Skin of body (tissue), 2 donors: Measurements from ENCODE around the gene DPP6. TPM values are rescaled to one million over a fixed set of nuclear protein-coding genes. Genes with fewer than 3 reads are reported as not detected.

Experiments
- DNase-seq: peaks from one replicate; lab custom pipeline; 2025; lab: John Stamatoyannopoulos, UW
- total RNA-seq: library from RNA; depleted of rRNA; stranded (reverse); fragments of >200 nt; gene quantifications from one replicate; pipeline ENCODE4 v1.2.3, GENCODE V29; 2014

DPP6 gene
- total RNA-seq, 1 donor from 2014 or later: 2.0 TPM

DNA sequence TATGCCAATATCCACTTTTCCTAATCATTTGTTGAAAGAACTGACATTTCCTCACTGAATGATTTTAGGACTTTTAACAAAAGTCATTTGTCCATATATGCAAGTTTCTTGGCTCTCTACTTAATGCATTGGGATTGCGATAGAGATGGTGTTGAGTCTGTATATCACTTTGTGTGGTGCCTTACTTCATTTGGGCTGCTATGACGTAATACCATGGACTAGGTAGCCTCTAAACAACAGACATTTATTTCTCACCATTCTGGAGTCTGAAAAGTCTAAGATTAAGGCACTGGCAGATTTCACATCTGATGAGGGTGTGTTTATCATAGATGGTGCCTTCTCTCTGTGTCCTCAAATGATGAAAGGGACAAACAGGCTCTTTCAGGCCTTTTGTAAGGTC lies 342.6 kb downstream of the DPP6 start:
- no peak for DNase-seq

DNA sequence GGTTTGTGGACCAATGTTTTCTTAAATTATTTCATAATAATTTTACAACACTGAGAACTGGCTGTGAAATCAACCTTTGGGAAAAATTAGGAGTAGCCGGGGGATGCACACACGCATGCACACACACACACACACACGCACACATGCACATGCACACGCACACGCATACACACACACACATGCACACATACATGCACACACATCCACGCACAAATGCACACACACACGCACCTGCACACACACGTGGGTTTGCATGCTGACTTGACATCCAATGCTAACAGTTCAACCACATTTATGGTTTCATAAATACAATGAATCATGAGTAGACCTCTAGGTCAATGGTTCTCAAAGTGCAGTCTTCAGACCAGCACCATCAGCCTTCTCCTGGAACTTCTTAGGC lies 354.1 kb downstream of the DPP6 start:
- DNase-seq: no peak

DNA sequence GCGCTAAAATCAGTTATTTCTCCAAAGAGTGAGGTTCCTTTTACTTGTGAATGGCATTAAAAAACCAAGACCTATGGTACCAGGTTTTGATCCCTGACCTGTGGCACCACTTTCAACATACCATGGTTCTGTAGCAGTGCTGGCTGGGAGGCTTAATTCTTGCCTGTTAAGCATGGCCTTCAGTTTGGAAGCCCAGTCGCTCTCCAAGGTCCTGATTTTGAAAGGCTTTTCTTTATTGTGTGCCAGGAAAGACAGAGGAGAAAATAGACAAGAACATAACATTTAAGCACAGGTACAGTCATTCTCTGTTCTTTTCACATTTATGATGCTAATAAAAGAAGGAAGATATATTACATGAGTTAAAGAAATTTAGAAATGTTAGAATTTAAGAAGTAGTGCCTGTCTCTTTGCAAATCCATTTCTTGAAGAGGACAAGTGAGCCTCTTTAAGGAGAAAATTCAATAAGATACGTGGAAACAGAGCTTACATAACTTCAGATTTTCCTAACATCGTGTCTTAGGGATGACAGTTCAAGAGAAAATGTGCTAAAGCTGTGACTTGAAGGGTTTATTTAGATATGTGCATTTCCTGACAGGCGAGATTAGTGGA lies 357.6 kb downstream of the DPP6 start:
- peak; percentile 6 for DNase-seq

DNA sequence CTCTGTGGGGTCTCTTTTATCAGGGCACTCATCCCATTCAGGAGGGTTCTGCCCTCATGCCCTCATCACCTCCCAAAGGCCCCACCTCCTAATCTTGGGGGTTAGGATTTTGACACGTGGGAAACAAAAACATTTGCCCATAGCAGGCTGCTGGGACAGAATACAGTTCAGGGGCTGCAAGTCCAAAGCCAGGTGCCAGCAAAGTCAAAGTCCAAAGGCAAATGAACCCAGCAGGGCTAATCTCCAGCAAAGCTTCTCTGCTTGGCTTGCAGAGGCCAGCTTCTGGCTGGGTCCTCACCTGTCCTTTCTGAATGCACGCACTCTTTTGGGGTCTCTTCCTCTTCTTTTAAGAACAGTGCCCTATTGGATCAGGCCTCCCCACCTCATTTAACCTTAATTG lies 359.9 kb downstream of the DPP6 start:
- no peak for DNase-seq

- no peak for DNase-seq
Observed at GRCh38 chr7:154415709-154416399, 363.7 kb downstream of the DPP6 start.

DNA sequence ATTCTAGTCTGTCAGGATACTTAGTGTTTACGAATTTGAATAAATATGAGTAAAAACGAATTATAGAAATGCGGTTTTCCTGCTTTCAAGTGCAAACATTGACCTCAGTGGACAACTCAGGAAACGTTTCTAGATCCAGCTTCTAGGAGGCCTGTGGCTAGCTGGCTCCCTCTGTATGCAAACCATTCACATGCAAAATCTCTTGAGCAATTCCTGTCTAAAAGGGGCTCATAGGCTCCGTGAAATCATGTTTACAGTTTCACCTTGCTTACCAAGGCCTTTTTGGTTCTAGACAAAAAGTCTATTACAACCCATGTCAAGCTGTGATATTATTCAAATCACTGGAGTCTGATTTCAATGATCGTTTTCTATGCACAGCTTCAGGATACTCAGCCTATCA lies 364.5 kb downstream of the DPP6 start:
- DNase-seq: no peak

DNA sequence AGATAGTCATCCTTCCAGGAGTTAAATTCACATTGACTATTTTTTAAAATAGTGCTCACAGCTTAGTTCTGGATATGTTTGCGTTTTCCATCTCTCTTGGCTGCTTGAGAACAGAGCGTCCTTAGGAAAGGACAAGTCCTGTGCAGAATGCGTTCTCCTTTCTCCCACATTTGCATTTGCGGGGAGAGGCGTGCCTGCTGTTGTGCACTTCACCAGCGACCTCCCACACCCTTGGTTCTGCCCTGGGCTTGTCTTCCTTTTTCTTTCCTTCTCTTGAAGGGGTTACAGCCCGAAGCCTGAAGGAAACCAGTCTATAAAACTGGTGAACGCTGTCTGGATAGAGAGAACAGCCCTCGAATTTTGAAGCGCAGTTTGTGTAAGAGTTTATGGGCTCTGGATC lies 367.1 kb downstream of the DPP6 start:
- no peak for DNase-seq

DNA sequence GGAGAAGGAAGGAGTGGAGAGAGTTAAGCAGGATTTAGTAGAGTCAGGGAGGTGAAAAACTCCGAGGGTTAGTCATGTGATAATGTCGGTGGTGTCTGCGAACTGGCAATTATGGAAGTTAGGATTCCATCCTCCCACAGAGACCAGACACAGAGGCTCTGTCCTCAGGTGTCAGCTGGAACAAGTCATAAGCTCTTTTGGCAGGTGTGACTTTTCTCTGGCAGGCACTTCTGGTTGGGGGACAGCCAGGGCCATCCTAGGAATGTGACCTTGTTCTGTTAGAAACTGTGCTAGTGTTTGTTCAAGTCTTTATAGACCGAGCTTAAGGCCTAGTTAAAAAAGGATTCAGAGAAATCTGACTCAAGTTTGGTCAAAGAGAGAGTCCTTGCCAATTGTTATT lies 371.0 kb downstream of the DPP6 start:
- DNase-seq: no peak

- no peak for DNase-seq
Observed at GRCh38 chr7:154424350-154424749, 372.2 kb downstream of the DPP6 start.

DNA sequence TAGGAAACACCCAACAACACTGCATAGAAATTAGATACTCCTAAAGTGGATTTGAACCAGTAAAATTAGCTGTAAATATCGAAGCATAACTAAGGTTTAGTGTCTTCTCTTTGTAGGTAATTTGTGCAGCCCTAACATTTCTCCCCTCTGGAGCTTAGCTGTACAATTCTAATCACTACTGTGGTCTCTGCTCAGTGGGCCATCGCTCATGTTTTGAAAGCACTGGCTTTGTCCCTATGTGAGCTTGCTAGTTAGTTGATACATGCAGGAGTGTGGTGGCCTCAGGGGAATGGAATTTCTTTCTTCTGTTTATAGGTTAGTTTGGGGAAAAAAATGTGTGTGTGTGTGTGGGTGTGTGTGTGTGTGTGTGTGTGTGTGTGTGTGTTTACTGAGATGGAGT lies 373.1 kb downstream of the DPP6 start:
- no peak for DNase-seq

DNA sequence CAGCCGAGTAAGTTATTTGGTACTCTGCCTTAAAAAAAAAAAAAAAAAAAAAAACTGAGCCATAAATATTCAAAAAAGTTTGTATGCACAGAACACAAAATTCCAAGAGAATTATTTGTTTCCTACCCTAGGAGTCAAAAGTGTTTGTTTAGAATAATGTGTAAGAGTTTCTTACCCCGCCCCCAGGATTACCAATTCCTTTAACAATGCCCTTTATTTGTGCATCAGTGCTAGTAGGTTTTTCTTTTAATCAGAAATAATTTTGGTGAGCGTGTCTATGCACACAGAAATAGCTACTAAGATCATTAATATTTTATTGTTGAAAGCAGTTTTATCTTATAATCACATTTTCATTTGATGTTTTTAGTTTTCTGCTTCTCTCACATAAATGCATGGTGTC lies 374.6 kb downstream of the DPP6 start:
- DNase-seq: no peak

GRCh38 chr7:154427533-154427932 lies 375.3 kb downstream of the DPP6 start:
- no peak for DNase-seq

DNA sequence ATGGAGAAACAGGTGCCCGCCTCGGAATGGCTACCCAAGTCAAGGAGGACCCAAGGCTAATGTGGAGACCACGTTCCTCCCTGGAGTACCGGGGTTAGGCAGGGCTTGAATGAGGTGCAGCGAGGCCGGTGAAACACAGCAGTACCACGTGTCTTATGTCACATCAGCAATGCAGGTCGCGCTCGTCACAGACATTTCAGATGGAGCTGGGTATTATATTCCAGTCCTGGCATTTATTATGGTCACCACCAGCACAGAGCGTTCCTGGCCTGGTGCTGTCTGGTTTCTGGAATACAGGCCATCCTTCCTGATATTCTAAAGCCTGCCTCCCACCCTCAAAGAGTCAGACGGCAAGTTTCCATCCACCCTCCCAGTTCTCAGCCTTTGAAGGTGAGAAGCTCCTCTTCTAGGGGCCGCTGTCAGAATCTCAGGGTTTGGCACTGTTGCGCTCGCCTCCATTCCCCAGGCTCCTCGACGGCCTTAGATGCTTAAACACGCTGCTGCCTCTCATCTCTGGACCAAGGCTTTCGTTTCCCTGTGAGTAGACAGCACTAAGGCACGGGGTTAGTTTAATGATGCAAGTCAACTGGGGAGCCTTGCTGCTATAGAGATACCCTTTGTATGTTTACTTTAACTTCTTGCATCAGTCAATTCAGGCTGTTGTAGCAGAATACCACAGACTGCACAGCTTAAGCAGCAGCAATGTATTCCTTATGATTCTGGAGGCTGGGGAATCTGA lies 377.6 kb downstream of the DPP6 start:
- DNase-seq: no peak

DNA sequence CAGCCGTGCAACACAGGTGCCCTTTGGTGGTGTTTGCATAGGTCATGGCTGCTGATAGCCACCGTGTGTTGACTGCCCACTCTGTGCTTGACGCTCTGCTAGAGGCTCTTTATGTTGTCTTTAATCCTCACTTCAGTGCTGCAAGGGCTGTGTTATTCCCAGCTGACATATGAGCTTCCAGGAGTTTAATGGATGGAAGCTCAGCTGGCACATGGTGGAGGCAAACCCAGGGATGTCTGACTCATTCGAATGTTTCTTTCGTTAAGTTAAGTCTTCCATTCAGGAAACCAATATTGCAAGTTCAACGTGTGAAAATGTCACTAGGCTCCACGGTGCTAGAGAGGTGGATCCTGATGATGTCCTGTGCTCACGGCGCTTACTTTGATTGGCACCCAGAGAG lies 378.4 kb downstream of the DPP6 start:
- no peak for DNase-seq

- no peak for DNase-seq
Observed at GRCh38 chr7:154431045-154431444, 378.8 kb downstream of the DPP6 start.

DNA sequence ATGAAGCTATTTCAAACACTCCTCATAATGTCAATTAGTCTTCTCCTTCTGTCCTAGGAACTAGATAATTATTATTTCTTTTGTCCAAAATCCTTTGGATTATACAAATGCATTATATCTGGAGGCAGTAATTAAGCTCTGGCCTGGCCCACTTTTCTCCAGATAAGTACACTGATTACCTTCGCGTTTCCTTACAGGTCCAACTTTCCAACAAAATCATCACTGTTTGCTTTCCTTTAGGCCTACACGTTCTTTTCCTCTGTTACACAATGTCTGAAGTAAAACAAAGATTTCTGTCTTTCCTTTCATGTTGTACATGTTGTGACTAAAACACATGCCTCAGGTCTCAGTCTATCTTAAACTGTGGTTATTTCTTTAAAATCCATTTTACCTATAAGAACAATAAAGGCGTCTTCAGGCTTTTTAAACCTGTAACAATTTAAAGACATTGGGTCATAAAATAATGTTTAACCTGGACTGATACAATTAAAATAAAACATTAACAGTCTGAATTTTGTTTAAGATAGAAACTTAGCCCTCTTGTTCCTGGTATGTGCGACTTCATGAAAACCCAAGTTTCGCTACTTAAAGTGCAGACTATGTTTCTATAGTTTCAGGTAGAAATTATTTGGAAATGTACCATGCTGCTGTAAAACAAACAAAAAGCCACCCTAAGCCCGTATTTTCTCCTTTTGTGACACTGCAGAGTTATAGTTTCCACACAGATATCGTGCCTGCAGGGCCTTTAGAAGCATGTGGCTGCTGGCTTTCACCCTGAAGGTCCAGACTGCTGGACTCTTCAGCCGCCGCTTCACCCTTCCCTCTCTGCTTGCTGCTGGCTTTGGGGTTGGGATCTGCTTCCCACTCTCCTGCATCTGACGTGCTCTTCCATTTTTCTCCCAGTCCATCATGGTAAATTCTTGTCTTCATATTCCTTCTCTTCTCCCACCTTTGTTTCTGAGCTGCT lies 381.7 kb downstream of the DPP6 start:
- DNase-seq: no peak

DNA sequence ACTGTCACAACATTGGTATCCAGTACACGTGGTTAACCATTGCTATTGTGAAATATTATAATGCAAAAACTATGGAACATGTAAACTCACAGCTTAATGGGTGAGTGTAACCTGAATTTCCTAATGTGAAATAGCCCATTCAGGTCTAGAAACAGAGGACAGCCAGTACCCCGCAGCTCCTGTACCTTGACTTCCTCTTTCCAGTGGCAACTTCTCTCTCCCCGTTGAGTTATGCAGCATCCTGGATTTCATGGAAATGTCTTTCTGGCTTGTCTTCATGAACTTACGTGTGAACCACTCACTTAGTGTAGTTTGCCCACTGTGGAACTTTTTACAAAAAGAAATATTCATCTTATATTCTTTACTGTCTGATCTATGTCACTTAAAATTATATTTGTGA lies 384.4 kb downstream of the DPP6 start:
- no peak for DNase-seq

- no peak for DNase-seq
Observed at GRCh38 chr7:154437234-154437633, 385.0 kb downstream of the DPP6 start.

- no peak for DNase-seq
Observed at GRCh38 chr7:154438571-154439367, 386.6 kb downstream of the DPP6 start.

- no peak for DNase-seq
Observed at GRCh38 chr7:154440058-154440457, 387.9 kb downstream of the DPP6 start.

DNA sequence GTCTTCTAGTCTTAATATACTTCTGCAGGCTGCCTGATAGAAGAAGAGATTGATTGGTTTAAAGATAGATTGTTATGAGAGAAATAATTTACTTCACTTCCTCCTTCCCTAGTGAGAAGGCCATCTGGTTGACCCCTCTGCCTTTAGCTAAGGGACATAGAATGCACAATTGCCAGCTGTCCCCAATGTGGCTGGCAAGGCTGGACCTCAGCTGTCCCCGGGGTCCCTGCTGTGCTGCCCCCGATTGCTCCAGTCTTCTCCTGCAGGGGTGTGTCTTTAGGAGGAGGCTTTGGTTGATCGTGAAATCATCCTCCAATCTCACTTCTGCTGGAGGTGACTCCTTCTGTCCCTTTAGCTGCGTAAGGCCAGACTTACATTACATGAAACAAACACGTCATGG lies 388.5 kb downstream of the DPP6 start:
- DNase-seq: no peak
